Neural progenitor cell (in vitro differentiated cells): ENCODE data around the gene DCST1.

Experiments
- EZH2 ChIP-seq: fragments of 200-600 bp; sonication (generic); IDR thresholded peaks from 2 replicates; pipeline ENCODE4 v1.6.1; 2017; ENCODE audit warnings: antibody characterized with exemption, mild to moderate bottlenecking, moderate library complexity
- TF ChIP-seq, protein P1 (sequence below): fragments of 200-600 bp; sonication (generic); IDR thresholded peaks from 2 replicates; pipeline ENCODE4 v1.5.1; 2017; ENCODE audit warnings: antibody characterized with exemption, mild to moderate bottlenecking

DNA sequence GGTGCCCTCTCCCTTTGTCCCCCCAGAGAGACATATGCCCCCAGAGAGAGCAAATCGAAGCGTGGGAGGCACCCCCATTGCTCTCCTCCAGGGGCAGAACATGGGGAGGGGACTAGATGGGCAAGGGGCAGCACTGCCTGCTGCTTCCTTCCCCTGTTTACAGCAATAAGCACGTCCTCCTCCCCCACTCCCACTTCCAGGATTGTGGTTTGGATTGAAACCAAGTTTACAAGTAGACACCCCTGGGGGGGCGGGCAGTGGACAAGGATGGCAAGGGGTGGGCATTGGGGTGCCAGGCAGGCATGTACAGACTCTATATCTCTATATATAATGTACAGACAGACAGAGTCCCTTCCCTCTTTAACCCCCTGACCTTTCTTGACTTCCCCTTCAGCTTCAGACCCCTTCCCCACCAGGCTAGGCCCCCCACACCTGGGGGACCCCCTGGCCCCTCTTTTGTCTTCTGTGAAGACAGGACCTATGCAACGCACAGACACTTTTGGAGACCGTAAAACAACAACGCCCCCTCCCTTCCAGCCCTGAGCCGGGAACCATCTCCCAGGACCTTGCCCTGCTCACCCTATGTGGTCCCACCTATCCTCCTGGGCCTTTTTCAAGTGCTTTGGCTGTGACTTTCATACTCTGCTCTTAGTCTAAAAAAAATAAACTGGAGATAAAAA is 53.4 kb downstream of the DCST1 start:
- TF ChIP-seq, protein P1, sequence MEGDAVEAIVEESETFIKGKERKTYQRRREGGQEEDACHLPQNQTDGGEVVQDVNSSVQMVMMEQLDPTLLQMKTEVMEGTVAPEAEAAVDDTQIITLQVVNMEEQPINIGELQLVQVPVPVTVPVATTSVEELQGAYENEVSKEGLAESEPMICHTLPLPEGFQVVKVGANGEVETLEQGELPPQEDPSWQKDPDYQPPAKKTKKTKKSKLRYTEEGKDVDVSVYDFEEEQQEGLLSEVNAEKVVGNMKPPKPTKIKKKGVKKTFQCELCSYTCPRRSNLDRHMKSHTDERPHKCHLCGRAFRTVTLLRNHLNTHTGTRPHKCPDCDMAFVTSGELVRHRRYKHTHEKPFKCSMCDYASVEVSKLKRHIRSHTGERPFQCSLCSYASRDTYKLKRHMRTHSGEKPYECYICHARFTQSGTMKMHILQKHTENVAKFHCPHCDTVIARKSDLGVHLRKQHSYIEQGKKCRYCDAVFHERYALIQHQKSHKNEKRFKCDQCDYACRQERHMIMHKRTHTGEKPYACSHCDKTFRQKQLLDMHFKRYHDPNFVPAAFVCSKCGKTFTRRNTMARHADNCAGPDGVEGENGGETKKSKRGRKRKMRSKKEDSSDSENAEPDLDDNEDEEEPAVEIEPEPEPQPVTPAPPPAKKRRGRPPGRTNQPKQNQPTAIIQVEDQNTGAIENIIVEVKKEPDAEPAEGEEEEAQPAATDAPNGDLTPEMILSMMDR, result no peak
- no peak for TF ChIP-seq EZH2
